ENCODE data around the gene GBF1. TPM values are rescaled to one million over a fixed set of nuclear protein-coding genes. Genes with fewer than 3 reads are reported as not detected.
A peak's percentile ranks its signal among the peaks of the same experiment; 100 is the strongest.

GBF1 gene
- total and polyA plus RNA-seq, 2 of the 13 experiments (the other 11 are each of a cell fraction or from before 2014, with no cell fraction given), result 17.1 to 21.9 TPM

DNA sequence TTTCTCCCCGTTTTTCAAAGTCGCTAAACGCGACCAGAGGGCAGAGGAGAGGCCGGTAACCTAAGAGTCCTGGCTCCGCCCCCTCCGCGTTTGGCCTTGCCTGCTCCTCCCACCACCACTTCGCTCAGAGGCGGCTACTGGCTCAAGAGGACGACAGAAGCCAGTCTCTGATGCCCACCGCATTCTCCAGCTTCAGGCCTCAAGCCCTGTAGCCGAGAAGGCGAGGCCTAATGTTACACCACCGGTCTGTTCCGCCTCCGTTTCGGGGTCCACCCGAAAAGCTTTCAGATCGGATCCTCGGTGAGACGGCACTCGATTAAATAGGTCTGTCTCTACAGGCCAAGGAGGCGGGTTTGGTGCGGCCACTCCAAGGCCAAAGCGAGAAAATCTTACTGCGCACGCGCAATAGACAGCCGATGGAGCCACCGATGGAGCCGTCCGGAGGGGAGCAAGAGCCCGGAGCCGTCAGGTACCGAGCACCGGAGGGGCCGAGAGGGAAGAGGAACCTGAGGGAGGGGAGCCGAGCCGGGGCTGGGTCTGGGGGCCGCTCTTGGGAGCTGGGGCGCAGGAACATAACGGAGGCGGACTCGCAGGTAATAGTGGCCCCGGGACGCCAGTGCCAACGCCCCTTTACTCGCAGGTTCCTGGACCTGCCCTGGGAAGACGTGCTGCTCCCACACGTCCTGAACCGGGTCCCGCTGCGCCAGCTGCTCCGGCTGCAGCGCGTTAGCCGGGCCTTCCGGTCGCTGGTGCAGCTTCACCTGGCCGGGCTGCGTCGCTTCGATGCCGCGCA, 175.6 kb downstream of the GBF1 start, which contains the start of gene FBXL15 (continued):
- no peak for TF ChIP-seq AKAP8 (CRISPR knock-in tag; IDR thresholded peaks at IDR 0.05)
- TF ChIP-seq ZNF737 (CRISPR knock-in tag; IDR thresholded peaks at IDR 0.05; ENCODE audit: borderline replicate concordance), result peak; percentile 54; the same call in 1 of the 2 replicates
- TF ChIP-seq SMAD3 (CRISPR knock-in tag; IDR thresholded peaks at IDR 0.05), result peak; percentile 85
- TF ChIP-seq ZNF788 (CRISPR knock-in tag; IDR thresholded peaks at IDR 0.05; ENCODE audit: borderline replicate concordance), result peak; percentile 92
- TF ChIP-seq ZNF432 (CRISPR knock-in tag; IDR thresholded peaks at IDR 0.05; ENCODE audit: borderline replicate concordance), result no peak
- TF ChIP-seq HDAC6 (IDR thresholded peaks at IDR 0.05; ENCODE audit: low read depth, low read length), result no peak
- TF ChIP-seq, protein P1, sequence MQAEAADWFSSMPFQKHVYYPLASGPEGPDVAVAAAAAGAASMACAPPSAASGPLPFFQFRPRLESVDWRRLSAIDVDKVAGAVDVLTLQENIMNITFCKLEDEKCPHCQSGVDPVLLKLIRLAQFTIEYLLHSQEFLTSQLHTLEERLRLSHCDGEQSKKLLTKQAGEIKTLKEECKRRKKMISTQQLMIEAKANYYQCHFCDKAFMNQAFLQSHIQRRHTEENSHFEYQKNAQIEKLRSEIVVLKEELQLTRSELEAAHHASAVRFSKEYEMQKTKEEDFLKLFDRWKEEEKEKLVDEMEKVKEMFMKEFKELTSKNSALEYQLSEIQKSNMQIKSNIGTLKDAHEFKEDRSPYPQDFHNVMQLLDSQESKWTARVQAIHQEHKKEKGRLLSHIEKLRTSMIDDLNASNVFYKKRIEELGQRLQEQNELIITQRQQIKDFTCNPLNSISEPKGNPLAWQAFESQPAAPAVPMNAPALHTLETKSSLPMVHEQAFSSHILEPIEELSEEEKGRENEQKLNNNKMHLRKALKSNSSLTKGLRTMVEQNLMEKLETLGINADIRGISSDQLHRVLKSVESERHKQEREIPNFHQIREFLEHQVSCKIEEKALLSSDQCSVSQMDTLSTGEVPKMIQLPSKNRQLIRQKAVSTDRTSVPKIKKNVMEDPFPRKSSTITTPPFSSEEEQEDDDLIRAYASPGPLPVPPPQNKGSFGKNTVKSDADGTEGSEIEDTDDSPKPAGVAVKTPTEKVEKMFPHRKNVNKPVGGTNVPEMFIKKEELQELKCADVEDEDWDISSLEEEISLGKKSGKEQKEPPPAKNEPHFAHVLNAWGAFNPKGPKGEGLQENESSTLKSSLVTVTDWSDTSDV (CRISPR knock-in tag; IDR thresholded peaks at IDR 0.05), result peak; percentile 70; the same call in 1 of the 2 replicates
- no peak for TF ChIP-seq ZNF251 (CRISPR knock-in tag; IDR thresholded peaks at IDR 0.05)
- TF ChIP-seq CBX5 (CRISPR knock-in tag; IDR thresholded peaks at IDR 0.05; ENCODE audit: borderline replicate concordance), result peak; percentile 77; the same call in 1 of the 2 replicates
- TF ChIP-seq SCMH1 (CRISPR knock-in tag; IDR thresholded peaks at IDR 0.05; ENCODE audit: borderline replicate concordance), result no peak
- TF ChIP-seq ZNF775 (CRISPR knock-in tag; IDR thresholded peaks at IDR 0.05; ENCODE audit: borderline replicate concordance), result no peak
- no peak for TF ChIP-seq ZFP36 (IDR thresholded peaks at IDR 0.05; ENCODE audit: borderline replicate concordance, low read depth, low read length, partially characterized antibody)
- TF ChIP-seq REXO4 (CRISPR knock-in tag; IDR thresholded peaks at IDR 0.05; ENCODE audit: borderline replicate concordance), result no peak
- TF ChIP-seq ZNF232 (CRISPR knock-in tag; IDR thresholded peaks at IDR 0.05; ENCODE audit: borderline replicate concordance), result peak; percentile 82; the same call in 1 of the 2 replicates
- TF ChIP-seq KAT7 (CRISPR knock-in tag; IDR thresholded peaks at IDR 0.05; ENCODE audit: borderline replicate concordance), result 0 out of 2 replicates have a peak, but pooled peaks have one; percentile 47
- TF ChIP-seq, protein P2, sequence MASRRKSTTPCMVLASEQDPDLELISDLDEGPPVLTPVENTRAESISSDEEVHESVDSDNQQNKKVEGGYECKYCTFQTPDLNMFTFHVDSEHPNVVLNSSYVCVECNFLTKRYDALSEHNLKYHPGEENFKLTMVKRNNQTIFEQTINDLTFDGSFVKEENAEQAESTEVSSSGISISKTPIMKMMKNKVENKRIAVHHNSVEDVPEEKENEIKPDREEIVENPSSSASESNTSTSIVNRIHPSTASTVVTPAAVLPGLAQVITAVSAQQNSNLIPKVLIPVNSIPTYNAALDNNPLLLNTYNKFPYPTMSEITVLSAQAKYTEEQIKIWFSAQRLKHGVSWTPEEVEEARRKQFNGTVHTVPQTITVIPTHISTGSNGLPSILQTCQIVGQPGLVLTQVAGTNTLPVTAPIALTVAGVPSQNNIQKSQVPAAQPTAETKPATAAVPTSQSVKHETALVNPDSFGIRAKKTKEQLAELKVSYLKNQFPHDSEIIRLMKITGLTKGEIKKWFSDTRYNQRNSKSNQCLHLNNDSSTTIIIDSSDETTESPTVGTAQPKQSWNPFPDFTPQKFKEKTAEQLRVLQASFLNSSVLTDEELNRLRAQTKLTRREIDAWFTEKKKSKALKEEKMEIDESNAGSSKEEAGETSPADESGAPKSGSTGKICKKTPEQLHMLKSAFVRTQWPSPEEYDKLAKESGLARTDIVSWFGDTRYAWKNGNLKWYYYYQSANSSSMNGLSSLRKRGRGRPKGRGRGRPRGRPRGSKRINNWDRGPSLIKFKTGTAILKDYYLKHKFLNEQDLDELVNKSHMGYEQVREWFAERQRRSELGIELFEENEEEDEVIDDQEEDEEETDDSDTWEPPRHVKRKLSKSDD (CRISPR knock-in tag; IDR thresholded peaks at IDR 0.05; ENCODE audit: low read depth), result peak; percentile 26; the same call in 1 of the 2 replicates
- TF ChIP-seq ZNF510 (CRISPR knock-in tag; IDR thresholded peaks at IDR 0.05; ENCODE audit: low read depth), result no peak
- TF ChIP-seq NCOA5 (CRISPR knock-in tag; IDR thresholded peaks at IDR 0.05), result no peak
- no peak for TF ChIP-seq KDM1A (CRISPR knock-in tag; IDR thresholded peaks at IDR 0.05)
- TF ChIP-seq SMARCC2 (IDR thresholded peaks at IDR 0.05), result no peak
- TF ChIP-seq HOXA5 (CRISPR knock-in tag; IDR thresholded peaks at IDR 0.05), result peak; percentile 77
- TF ChIP-seq, protein P3, sequence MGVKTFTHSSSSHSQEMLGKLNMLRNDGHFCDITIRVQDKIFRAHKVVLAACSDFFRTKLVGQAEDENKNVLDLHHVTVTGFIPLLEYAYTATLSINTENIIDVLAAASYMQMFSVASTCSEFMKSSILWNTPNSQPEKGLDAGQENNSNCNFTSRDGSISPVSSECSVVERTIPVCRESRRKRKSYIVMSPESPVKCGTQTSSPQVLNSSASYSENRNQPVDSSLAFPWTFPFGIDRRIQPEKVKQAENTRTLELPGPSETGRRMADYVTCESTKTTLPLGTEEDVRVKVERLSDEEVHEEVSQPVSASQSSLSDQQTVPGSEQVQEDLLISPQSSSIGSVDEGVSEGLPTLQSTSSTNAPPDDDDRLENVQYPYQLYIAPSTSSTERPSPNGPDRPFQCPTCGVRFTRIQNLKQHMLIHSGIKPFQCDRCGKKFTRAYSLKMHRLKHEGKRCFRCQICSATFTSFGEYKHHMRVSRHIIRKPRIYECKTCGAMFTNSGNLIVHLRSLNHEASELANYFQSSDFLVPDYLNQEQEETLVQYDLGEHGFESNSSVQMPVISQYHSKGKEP (CRISPR knock-in tag; IDR thresholded peaks at IDR 0.05), result peak; percentile 82; the same call in 1 of the 2 replicates
- TF ChIP-seq TOE1 (CRISPR knock-in tag; IDR thresholded peaks at IDR 0.05), result peak; percentile 55; the same call in 1 of the 2 replicates
